H1 (cell line): ENCODE results near the gene SCMH1. TPM values are rescaled to one million over a fixed set of nuclear protein-coding genes. Genes with fewer than 3 reads are reported as not detected.

Source experiments
- CTCF ChIA-PET: fragments of 300-600 bp; sonication (Branson Sonifier 250); formaldehyde crosslinking; loops from one replicate; lab custom pipeline; 2021; ENCODE audit not compliant: partially characterized antibody; lab: Charles Lee
- POLR2A ChIA-PET: fragments of 300-600 bp; sonication (Branson Sonifier 250); formaldehyde crosslinking; loops from one replicate; lab custom pipeline; 2021; ENCODE audit warnings: inconsistent platforms; ENCODE audit not compliant: partially characterized antibody; lab: Charles Lee
- DNase-seq, 2 experiments: peaks; one replicate each; pipeline versions ENCODE4 v3.0.0 to v3.0.0-alpha.2; 2010 to 2022; ENCODE audit warnings: low spot score in 2 of 2, low read depth in 1 of 2, mixed read lengths in 1 of 2
- FAIRE-seq: peaks from 2 replicates; lab custom pipeline; 2011; peaks lifted over from hg19 to GRCh38; lab: Jason Lieb, UNC
- H2AFZ ChIP-seq: 2 replicates; pipeline ENCODE4 v1.8.1; 2012; ENCODE audit warnings: low read length, inconsistent platforms
- H2AK5ac ChIP-seq: 2 replicates; pipeline ENCODE4 v1.6.1; 2013; ENCODE audit warnings: low read depth, low read length
- H2BK120ac ChIP-seq: replicated peaks from 2 replicates; pipeline ENCODE3; 2013; ENCODE audit warnings: low read depth, low read length, inconsistent platforms
- H2BK12ac ChIP-seq: 2 replicates; pipeline ENCODE4 v1.6.1; 2013; ENCODE audit warnings: low read depth, low read length
- H2BK15ac ChIP-seq: 2 replicates; pipeline ENCODE4 v1.6.1; 2013; ENCODE audit warnings: low read length
- H2BK20ac ChIP-seq: 2 replicates; pipeline ENCODE4 v1.6.1; 2013; ENCODE audit warnings: low read length
- H2BK5ac ChIP-seq: 2 replicates; pipeline ENCODE4 v1.6.1; 2013; ENCODE audit warnings: low read depth, low read length
- H3K14ac ChIP-seq: 2 replicates; pipeline ENCODE4 v1.6.1; 2013; ENCODE audit warnings: inconsistent platforms; ENCODE audit not compliant: insufficient read length
- H3K18ac ChIP-seq: 2 replicates; pipeline ENCODE4 v1.6.1; 2013; ENCODE audit warnings: low read length; ENCODE audit errors: extremely low read depth
- H3K23ac ChIP-seq: 2 replicates; pipeline ENCODE4 v1.6.1; 2013; ENCODE audit warnings: inconsistent platforms; ENCODE audit not compliant: insufficient read length
- H3K23me2 ChIP-seq: 2 replicates; pipeline ENCODE4 v1.6.1; 2013; ENCODE audit warnings: low read depth, low read length
- H3K27ac ChIP-seq: 2 replicates; pipeline ENCODE4 v1.6.1; 2011; ENCODE audit warnings: low read depth, low read length, inconsistent platforms
- H3K27me3 ChIP-seq, 4 experiments: replicated peaks in 1 of 4; 1 replicate in 1 of 4; 2 replicates in 3 of 4; pipeline versions ENCODE4 v1.6.1 to v1.8.1; 2011 to 2013; ENCODE audit warnings: low read length in 3 of 4, mild to moderate bottlenecking in 3 of 4, inconsistent platforms in 2 of 4, mixed read lengths in 2 of 4, moderate library complexity in 1 of 4; ENCODE audit not compliant: control insufficient read depth in 3 of 4, insufficient read depth in 3 of 4; ENCODE audit errors: extremely low read depth in 1 of 4
- H3K36me3 ChIP-seq, 4 experiments: 2 replicates each; pipeline versions ENCODE4 v1.6.1 to v1.8.1; 2011 to 2013; ENCODE audit warnings: mild to moderate bottlenecking in 4 of 4, low read length in 3 of 4, moderate library complexity in 2 of 4, control low read depth in 1 of 4, inconsistent platforms in 1 of 4; ENCODE audit not compliant: insufficient read depth in 4 of 4, control insufficient read depth in 2 of 4
- H3K4ac ChIP-seq: replicated peaks from 2 replicates; pipeline ENCODE3; 2013; ENCODE audit warnings: low read length, low read depth, mixed read lengths, inconsistent platforms; ENCODE audit not compliant: insufficient read length
- H3K4me1 ChIP-seq, 4 experiments: replicated peaks in 1 of 4; 1 replicate in 1 of 4; 2 replicates in 3 of 4; pipeline versions ENCODE4 v1.6.1 to v1.8.1; 2011 to 2013; ENCODE audit warnings: low read length in 3 of 4, inconsistent platforms in 2 of 4, mixed read lengths in 1 of 4; ENCODE audit not compliant: insufficient read depth in 4 of 4, control insufficient read depth in 3 of 4
- H3K4me2 ChIP-seq, 2 experiments: 2 replicates each; pipeline versions ENCODE4 v1.6.1 to v1.8.1; 2011 to 2013; ENCODE audit warnings: low read depth in 2 of 2, low read length in 2 of 2, control low read depth in 1 of 2, inconsistent platforms in 1 of 2, mild to moderate bottlenecking in 1 of 2; ENCODE audit not compliant: insufficient read depth in 1 of 2
- H3K4me3 ChIP-seq, 4 experiments: fragments of 200-600, 300-600 bp in 1 of 4; sonication (generic), shearing (Covaris generic), sonication (Bioruptor Twin) in 1 of 4; 2 replicates each; pipeline versions ENCODE4 v1.5.1 to v1.8.1; 2011 to 2016; ENCODE audit warnings: low read length in 4 of 4, low read depth in 3 of 4, control low read depth in 2 of 4, inconsistent platforms in 2 of 4, mild to moderate bottlenecking in 2 of 4, mixed read lengths in 1 of 4, moderate library complexity in 1 of 4; ENCODE audit not compliant: insufficient read depth in 2 of 4; ENCODE audit errors: extremely low read depth in 1 of 4
- H3K56ac ChIP-seq: replicated peaks from 2 replicates; pipeline ENCODE3; 2013; ENCODE audit warnings: low read depth, mild to moderate bottlenecking, mixed read lengths, low read length, inconsistent platforms; ENCODE audit not compliant: insufficient read length
- H3K79me1 ChIP-seq: 2 replicates; pipeline ENCODE4 v1.6.1; 2013; ENCODE audit warnings: low read depth, low read length, control low read depth
- H3K79me2 ChIP-seq, 2 experiments: 2 replicates each; pipeline versions ENCODE4 v1.6.1 to v1.8.1; 2012 to 2013; ENCODE audit warnings: low read length in 2 of 2, mild to moderate bottlenecking in 2 of 2, inconsistent platforms in 1 of 2; ENCODE audit not compliant: insufficient read depth in 2 of 2, control insufficient read depth in 1 of 2
- H3K9ac ChIP-seq, 4 experiments: replicated peaks in 1 of 4; 1 replicate in 1 of 4; 2 replicates in 3 of 4; pipeline versions ENCODE4 v1.6.1 to v1.8.1; 2011 to 2013; ENCODE audit warnings: low read depth in 3 of 4, low read length in 3 of 4, control low read depth in 2 of 4, mild to moderate bottlenecking in 2 of 4, moderate library complexity in 2 of 4, inconsistent platforms in 1 of 4; ENCODE audit errors: extremely low read depth in 1 of 4
- H3K9me3 ChIP-seq, 2 experiments: 2 replicates each; pipeline versions ENCODE4 v1.6.1 to v1.8.1; 2012 to 2013; ENCODE audit warnings: mild to moderate bottlenecking in 2 of 2, moderate library complexity in 2 of 2, control low read depth in 1 of 2, inconsistent platforms in 1 of 2, low read depth in 1 of 2, low read length in 1 of 2, mixed read lengths in 1 of 2; ENCODE audit not compliant: insufficient read depth in 2 of 2
- H4K20me1 ChIP-seq, 2 experiments: replicated peaks in 1 of 2; 2 replicates each; pipeline versions ENCODE3 to v1.8.1; 2011 to 2013; ENCODE audit warnings: inconsistent platforms in 2 of 2, low read length in 2 of 2, mild to moderate bottlenecking in 1 of 2; ENCODE audit not compliant: insufficient read depth in 2 of 2, control insufficient read depth in 1 of 2
- H4K5ac ChIP-seq: 2 replicates; pipeline ENCODE4 v1.6.1; 2013; ENCODE audit warnings: low read length, low read depth, mixed read lengths, inconsistent platforms; ENCODE audit not compliant: insufficient read length
- H4K8ac ChIP-seq: 2 replicates; pipeline ENCODE4 v1.8.0; 2013; ENCODE audit warnings: mild to moderate bottlenecking, moderate library complexity, low read length, inconsistent platforms; ENCODE audit not compliant: insufficient read depth; ENCODE audit errors: extremely low read depth
- H4K91ac ChIP-seq: replicated peaks from 2 replicates; pipeline ENCODE3; 2013; ENCODE audit warnings: low read length, mixed read lengths, inconsistent platforms; ENCODE audit not compliant: insufficient read length
- BACH1 ChIP-seq: IDR thresholded peaks from 2 replicates; pipeline ENCODE4 v1.6.1; 2012; ENCODE audit warnings: low read length, improper control_type of control experiment
- BCL11A ChIP-seq, 2 experiments: IDR thresholded peaks; one replicate each; pipeline ENCODE4 v1.6.1; 2011; ENCODE audit warnings: low read depth in 2 of 2, low read length in 2 of 2, mild to moderate bottlenecking in 2 of 2
- BRCA1 ChIP-seq: IDR thresholded peaks from 2 replicates; pipeline ENCODE4 v1.6.1; 2012; ENCODE audit warnings: low read depth, low read length, improper control_type of control experiment
- CHD2 ChIP-seq: IDR thresholded peaks from 2 replicates; pipeline ENCODE4 v1.6.1; 2012; ENCODE audit warnings: low read length, improper control_type of control experiment
- CREB1 ChIP-seq: IDR thresholded peaks from 2 replicates; pipeline ENCODE4 v1.6.1; 2012; ENCODE audit warnings: inconsistent platforms
- EP300 ChIP-seq, 2 experiments: IDR thresholded peaks; 1 replicate in 1 of 2; 2 replicates in 1 of 2; pipeline ENCODE4 v1.6.1; 2011 to 2012; ENCODE audit warnings: low read depth in 2 of 2, low read length in 2 of 2, mild to moderate bottlenecking in 2 of 2, borderline replicate concordance in 1 of 2, inconsistent platforms in 1 of 2, moderate library complexity in 1 of 2
- GABPA ChIP-seq: IDR thresholded peaks from 2 replicates; pipeline ENCODE4 v1.6.1; 2011; ENCODE audit warnings: mild to moderate bottlenecking, low read length, moderate library complexity, borderline replicate concordance; ENCODE audit not compliant: insufficient read depth
- HDAC2 ChIP-seq, 2 experiments: fragments of 300-600 bp in 1 of 2; sonication (generic) in 1 of 2; IDR thresholded peaks; 2 replicates each; pipeline ENCODE4 v1.6.1; 2011 to 2012; ENCODE audit warnings: low read depth in 2 of 2, low read length in 2 of 2, mild to moderate bottlenecking in 2 of 2, moderate library complexity in 2 of 2, borderline replicate concordance in 1 of 2, inconsistent platforms in 1 of 2
- KDM1A ChIP-seq: fragments of 200-600, 300-600 bp; sonication (generic); IDR thresholded peaks from 2 replicates; pipeline ENCODE4 v1.7.1; 2016; ENCODE audit warnings: mild to moderate bottlenecking, low read length, borderline replicate concordance
- MAFK ChIP-seq: IDR thresholded peaks from 2 replicates; pipeline ENCODE4 v1.6.1; 2012; ENCODE audit warnings: low read depth, mild to moderate bottlenecking, improper control_type of control experiment, low read length
- NANOG ChIP-seq: IDR thresholded peaks from 2 replicates; pipeline ENCODE4 v1.6.1; 2011; ENCODE audit warnings: low read length, low read depth, mild to moderate bottlenecking, inconsistent platforms; ENCODE audit not compliant: insufficient read depth, poor library complexity, severe bottlenecking
- POLR2A ChIP-seq, 2 experiments: IDR thresholded peaks; 1 replicate in 1 of 2; 2 replicates in 1 of 2; pipeline ENCODE4 v1.6.1; 2011; ENCODE audit warnings: low read depth in 2 of 2, low read length in 2 of 2, mild to moderate bottlenecking in 2 of 2; ENCODE audit errors: control extremely low read depth in 1 of 2
- POLR2AphosphoS5 ChIP-seq: IDR thresholded peaks from 2 replicates; pipeline ENCODE4 v1.6.1; 2011; ENCODE audit warnings: low read depth, low read length
- RBBP5 ChIP-seq: IDR thresholded peaks from 2 replicates; pipeline ENCODE4 v1.7.1; 2012; ENCODE audit warnings: low read depth, mild to moderate bottlenecking, inconsistent platforms, low read length, moderate library complexity, borderline replicate concordance
- SUZ12 ChIP-seq: fragments of 200-600 bp; sonication (generic); IDR thresholded peaks from 2 replicates; pipeline ENCODE4 v1.6.1; 2012; ENCODE audit warnings: mild to moderate bottlenecking, inconsistent platforms, low read length, moderate library complexity, mixed read lengths
- TCF12 ChIP-seq: IDR thresholded peaks from 2 replicates; pipeline ENCODE4 v1.6.1; 2011; ENCODE audit warnings: low read depth, mild to moderate bottlenecking, low read length
- WGBS, 2 experiments: shearing (Covaris generic) in 1 of 2; methylation state at CpG; one replicate each; pipeline versions ENCODE4 v1.1.6 to v1.1.7; 2013 to 2015; ENCODE audit warnings: low lambda C conversion rate in 2 of 2, mixed read lengths in 2 of 2, inconsistent platforms in 1 of 2, low coverage in 1 of 2, missing lambda C conversion rate in 1 of 2; ENCODE audit not compliant: insufficient replicate concordance in 2 of 2, insufficient coverage in 1 of 2, insufficient read length in 1 of 2; ENCODE audit errors: extremely low coverage in 1 of 2, missing lambda C conversion rate in 1 of 2; 5-methylcytosine and 5-hydroxymethylcytosine counted together
- polyA plus RNA-seq, 7 experiments: library from polyadenylated mRNA; depleted of rRNA in 3 of 7; stranded (reverse) in 5 of 7; unstranded in 2 of 7; fragments of >200 nt in 5 of 7; fragments of 200-250 nt in 2 of 7; gene quantifications; 1 replicate in 5 of 7; 2 replicates in 1 of 7; 4 replicates in 1 of 7; pipeline versions ENCODE4 v1.2.1 to v1.2.3, GENCODE V29; 2011 to 2013; ENCODE audit warnings: missing spikeins in 2 of 7, mixed read lengths in 2 of 7
- total RNA-seq: library from RNA; stranded (reverse); fragmentation: NEBNext Ultra II Directional; extraction: Animal tissue kit (Norgen Biotek cat#: 25700); gene quantifications from 2 replicates; pipeline ENCODE4 v1.2.1, GENCODE V29; 2021

SCMH1 gene
- total and polyA plus RNA-seq, 2 of the 8 experiments (the other 6 are each of a cell fraction or from before 2014, with no cell fraction given) = 16.6 to 30.7 TPM

DNA sequence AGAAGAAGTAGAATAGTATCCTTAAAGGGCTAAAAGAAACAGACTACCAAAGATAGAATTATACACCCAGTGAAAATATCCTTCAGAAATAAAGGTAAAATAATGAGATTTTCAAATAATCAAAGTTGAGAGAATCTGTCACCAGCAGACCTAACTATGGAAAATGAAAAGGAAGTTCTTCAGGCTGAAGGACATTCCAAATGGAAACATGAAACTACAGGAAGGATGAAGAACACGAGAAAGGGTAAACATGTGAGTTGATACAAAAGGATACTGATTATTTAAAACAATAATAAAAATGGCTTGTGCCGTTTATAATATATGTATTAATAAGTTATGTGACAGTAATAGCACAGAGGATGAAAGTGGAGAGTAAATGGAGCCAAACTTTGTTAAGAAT lies 163.5 kb downstream of the SCMH1 start:
- ChIA-PET POLR2A (no interaction called here), CTCF (no interaction called here)
- Histone ChIP-seq H3K14ac (no peak overlapping the region), H4K20me1 (no peaks in the 10 kb centered on the region), H4K8ac (no peak overlapping the region), H3K23ac (no peak overlapping the region), H3K9ac (no peak overlapping the region), H3K4me2 (no peak overlapping the region), H4K91ac (no peak overlapping the region), H3K27ac (no peak overlapping the region), H3K18ac (no peak overlapping the region), H3K4ac (no peak overlapping the region), H2BK20ac (no peak overlapping the region), H2BK15ac (no peak overlapping the region), H3K56ac (no peak overlapping the region), H2BK120ac (no peak overlapping the region), H2AK5ac (no peak overlapping the region), H4K5ac (no peak overlapping the region), H3K4me3 (no peak overlapping the region), H3K27me3 (peaks cover 0 to 1% (median 0%) of the 10 kb centered on the region in 4 experiments; a peak in 1 of 7 replicates), H2BK12ac (no peak overlapping the region), H2AFZ (no peak overlapping the region), H3K4me1 (no peaks in the 10 kb centered on the region), H3K79me1 (no peaks in the 10 kb centered on the region), H3K36me3 (no peaks in the 10 kb centered on the region), H3K23me2 (no peaks in the 10 kb centered on the region), H3K79me2 (no peaks in the 10 kb centered on the region), H3K9me3 (0 out of 4 replicates have a peak, but pooled peaks cover 0 to 7% of the 10 kb centered on the region in 2 experiments), H2BK5ac (no peak overlapping the region)
- DNase-seq = no peak
- no peak for FAIRE-seq
- WGBS, 2 experiments = 93% methylated on average over 2 of the region's 2 CpGs; no CpG with 5 or more reads in 1 of the 2 experiments
- TF ChIP-seq BRCA1 (no peak), NANOG (no peak), MAFK (no peak), BACH1 (no peak), CHD2 (no peak), HDAC2 (IDR thresholded peaks at IDR 0.05; ENCODE audit: borderline replicate concordance in 1 of 2, low read depth in 2 of 2, low read length in 2 of 2) (no peak), POLR2A (IDR thresholded peaks at IDR 0.05; ENCODE audit: control extremely low read depth in 1 of 2, low read depth in 2 of 2, low read length in 2 of 2) (no peak), SUZ12 (no peak), GABPA (no peak), BCL11A (IDR thresholded peaks at IDR 0.05; ENCODE audit: low read depth in 2 of 2, low read length in 2 of 2) (no peak), TCF12 (no peak), CREB1 (no peak), EP300 (IDR thresholded peaks at IDR 0.05; ENCODE audit: borderline replicate concordance in 1 of 2, low read depth in 2 of 2, low read length in 2 of 2) (no peak), POLR2AphosphoS5 (no peak), KDM1A (no peak), RBBP5 (no peak)
